Parathyroid adenoma (tissue), 2 donors: ENCODE data around the gene DUSP18.

Source experiments
- H2AFZ ChIP-seq: fragments of 300-600 bp; sonication (generic); one replicate; pipeline ENCODE4 v1.7.0; 2017; ENCODE audit warnings: antibody characterized with exemption, mild to moderate bottlenecking
- H3K27ac ChIP-seq: fragments of 300-600 bp; sonication (generic); one replicate; pipeline ENCODE4 v1.7.0; 2017
- H3K27me3 ChIP-seq: fragments of 300-600 bp; sonication (generic); one replicate; pipeline ENCODE4 v1.7.0; 2017; ENCODE audit warnings: low read length; ENCODE audit not compliant: control insufficient read depth, insufficient read depth
- H3K36me3 ChIP-seq: fragments of 300-600 bp; sonication (generic); one replicate; pipeline ENCODE4 v1.7.0; 2017; ENCODE audit warnings: low read length; ENCODE audit not compliant: control insufficient read depth, insufficient read depth
- H3K4me1 ChIP-seq: fragments of 300-600 bp; sonication (generic); one replicate; pipeline ENCODE4 v1.7.0; 2017; ENCODE audit warnings: control low read depth
- H3K4me2 ChIP-seq: fragments of 300-600 bp; sonication (generic); one replicate; pipeline ENCODE4 v1.7.0; 2017; ENCODE audit warnings: low read length
- H3K4me3 ChIP-seq: fragments of 300-600 bp; sonication (generic); one replicate; pipeline ENCODE4 v1.7.0; 2017; ENCODE audit warnings: low read depth, low read length
- H3K79me2 ChIP-seq: fragments of 300-600 bp; sonication (generic); one replicate; pipeline ENCODE4 v1.7.0; 2017; ENCODE audit warnings: control low read depth
- H3K9ac ChIP-seq: fragments of 300-600 bp; sonication (generic); one replicate; pipeline ENCODE4 v1.7.0; 2017; ENCODE audit warnings: mild to moderate bottlenecking
- H3K9me3 ChIP-seq: fragments of 300-600 bp; sonication (generic); one replicate; pipeline ENCODE4 v1.7.0; 2017; ENCODE audit warnings: low read length; ENCODE audit not compliant: control insufficient read depth
- CTCF ChIP-seq: fragments of 300-600 bp; sonication (generic); IDR thresholded peaks from one replicate; pipeline ENCODE4 v1.7.0; 2017; ENCODE audit warnings: antibody characterized with exemption, mild to moderate bottlenecking
- donor health status: primary hyperparathyroidism.

DUSP18 gene

DNA sequence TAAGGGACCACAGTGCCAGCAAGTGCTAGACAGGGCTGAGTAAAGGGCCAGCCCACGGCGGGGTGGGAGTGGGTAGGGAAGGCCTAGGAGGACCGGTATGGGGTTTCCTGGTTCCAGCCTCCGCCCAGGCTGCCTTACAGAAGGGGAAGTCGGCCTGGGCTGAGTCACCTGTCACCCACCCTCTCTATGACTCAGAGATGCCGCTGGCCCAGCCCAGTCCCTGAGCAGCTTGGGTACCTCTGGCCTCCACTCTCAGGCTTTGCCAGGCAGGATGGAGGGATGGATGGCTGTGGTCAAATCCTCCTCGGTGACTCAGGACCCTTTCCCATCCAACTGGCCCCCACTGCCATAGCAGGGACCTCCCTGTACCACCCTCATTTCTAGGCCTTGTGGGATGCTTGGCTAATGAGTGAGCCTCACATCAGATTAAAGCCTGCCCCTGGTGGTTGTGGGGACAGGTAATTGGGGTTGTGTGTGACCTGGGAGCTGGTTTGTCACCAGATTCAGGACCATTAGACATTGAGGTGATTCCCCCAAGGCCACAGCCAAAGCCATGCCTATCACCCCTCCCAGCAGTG, 18.2 kb downstream of the DUSP18 start:
- Histone ChIP-seq H3K27ac (no peak overlapping the region), H3K36me3 (no peaks in the 10 kb centered on the region), H3K4me1 (no peaks in the 10 kb centered on the region), H3K27me3 (no peaks in the 10 kb centered on the region), H3K4me2 (no peak overlapping the region), H3K79me2 (no peaks in the 10 kb centered on the region), H3K9me3 (no peaks in the 10 kb centered on the region), H3K4me3 (no peak overlapping the region), H2AFZ (no peak overlapping the region), H3K9ac (no peak overlapping the region)
- TF ChIP-seq CTCF: no peak

- Histone ChIP-seq H3K27me3 (no peaks in the 10 kb centered on the region), H3K9me3 (no peaks in the 10 kb centered on the region), H3K9ac (no peak overlapping the region), H3K4me1 (no peaks in the 10 kb centered on the region), H3K4me3 (no peak overlapping the region), H3K36me3 (no peaks in the 10 kb centered on the region), H3K27ac (no peak overlapping the region), H3K4me2 (no peak overlapping the region), H3K79me2 (no peaks in the 10 kb centered on the region), H2AFZ (no peak overlapping the region)
- TF ChIP-seq CTCF: no peak
These were observed 18.9 kb downstream of the DUSP18 start for GRCh38 chr22:30648825-30649224.

DNA sequence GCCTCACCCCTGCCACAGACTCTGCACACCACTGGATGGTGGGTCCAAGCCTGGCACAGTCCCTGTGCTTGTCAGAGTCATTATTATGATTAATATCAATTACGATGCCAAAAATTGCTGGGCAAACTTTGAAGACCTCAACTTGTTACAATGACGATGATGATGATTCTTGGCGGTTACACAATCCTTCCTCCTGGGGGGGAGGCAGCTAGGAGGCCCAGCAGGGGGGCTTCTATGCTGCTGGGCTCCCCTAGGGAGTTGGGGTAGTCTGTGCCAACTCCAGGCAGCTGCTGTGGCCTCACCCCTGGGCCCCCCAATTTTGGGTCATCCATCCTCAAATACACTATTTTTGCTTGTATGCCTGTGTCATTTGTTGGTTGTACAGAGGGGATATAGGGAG, 20.1 kb downstream of the DUSP18 start:
- TF ChIP-seq CTCF: no peak
- Histone ChIP-seq H3K9me3 (no peaks in the 10 kb centered on the region), H3K4me3 (no peak overlapping the region), H3K27ac (no peak overlapping the region), H3K79me2 (no peaks in the 10 kb centered on the region), H3K9ac (no peak overlapping the region), H3K4me2 (no peak overlapping the region), H3K4me1 (no peaks in the 10 kb centered on the region), H3K27me3 (no peaks in the 10 kb centered on the region), H2AFZ (no peak overlapping the region), H3K36me3 (no peaks in the 10 kb centered on the region)

- H3K9ac ChIP-seq: no peak overlapping the region
- TF ChIP-seq CTCF: no peak
- no peaks in the 10 kb centered on the region for H3K4me1 ChIP-seq
- no peak overlapping the region for H3K4me3 ChIP-seq
- no peaks in the 10 kb centered on the region for H3K79me2 ChIP-seq
- H3K27ac ChIP-seq: no peak overlapping the region
- no peak overlapping the region for H2AFZ ChIP-seq
- no peaks in the 10 kb centered on the region for H3K36me3 ChIP-seq
- H3K4me2 ChIP-seq: no peak overlapping the region
- no peaks in the 10 kb centered on the region for H3K9me3 ChIP-seq
- no peaks in the 10 kb centered on the region for H3K27me3 ChIP-seq
These were observed 21.0 kb downstream of the DUSP18 start for GRCh38 chr22:30646518-30647160.
